PFSK-1 (cell line): ENCODE measurements around the gene BCO1. TPM values are rescaled to one million over a fixed set of nuclear protein-coding genes. Genes with fewer than 3 reads are reported as not detected.

Source experiments
- FOXP2 ChIP-seq: optimal IDR thresholded peaks from 2 replicates; pipeline ENCODE3; 2011; ENCODE audit warnings: borderline replicate concordance, control low read depth, inconsistent platforms; ENCODE audit not compliant: insufficient read depth; ENCODE audit errors: extremely low read length, extremely low read depth
- POLR2AphosphoS5 ChIP-seq: IDR thresholded peaks from 2 replicates; pipeline ENCODE4 v1.6.1; 2012; ENCODE audit warnings: low read depth, mild to moderate bottlenecking, control low read depth, low read length, moderate library complexity
- SIN3A ChIP-seq: IDR thresholded peaks from 2 replicates; pipeline ENCODE4 v1.6.1; 2012; ENCODE audit warnings: mild to moderate bottlenecking, low read length, moderate library complexity, borderline replicate concordance; ENCODE audit not compliant: insufficient read depth
- TAF1 ChIP-seq: IDR thresholded peaks from 2 replicates; pipeline ENCODE4 v1.6.1; 2012; ENCODE audit warnings: low read length, control low read depth, borderline replicate concordance; ENCODE audit not compliant: insufficient read depth
- polyA plus RNA-seq: library from polyadenylated mRNA; unstranded; fragments of >200 nt; gene quantifications from one replicate; pipeline ENCODE4 v1.2.1, GENCODE V29; 2012; ENCODE audit warnings: low read depth, missing spikeins; ENCODE audit not compliant: insufficient read length
- TF ChIP-seq, protein P1 (sequence below), 2 experiments: IDR thresholded peaks; 2 replicates each; pipeline versions ENCODE4 v1.6.1 to v1.8.0; 2011 to 2012; ENCODE audit warnings: low read depth in 2 of 2, low read length in 2 of 2, control low read depth in 1 of 2, inconsistent platforms in 1 of 2, mild to moderate bottlenecking in 1 of 2, moderate library complexity in 1 of 2; ENCODE audit not compliant: insufficient read depth in 1 of 2

BCO1 gene, protein sequence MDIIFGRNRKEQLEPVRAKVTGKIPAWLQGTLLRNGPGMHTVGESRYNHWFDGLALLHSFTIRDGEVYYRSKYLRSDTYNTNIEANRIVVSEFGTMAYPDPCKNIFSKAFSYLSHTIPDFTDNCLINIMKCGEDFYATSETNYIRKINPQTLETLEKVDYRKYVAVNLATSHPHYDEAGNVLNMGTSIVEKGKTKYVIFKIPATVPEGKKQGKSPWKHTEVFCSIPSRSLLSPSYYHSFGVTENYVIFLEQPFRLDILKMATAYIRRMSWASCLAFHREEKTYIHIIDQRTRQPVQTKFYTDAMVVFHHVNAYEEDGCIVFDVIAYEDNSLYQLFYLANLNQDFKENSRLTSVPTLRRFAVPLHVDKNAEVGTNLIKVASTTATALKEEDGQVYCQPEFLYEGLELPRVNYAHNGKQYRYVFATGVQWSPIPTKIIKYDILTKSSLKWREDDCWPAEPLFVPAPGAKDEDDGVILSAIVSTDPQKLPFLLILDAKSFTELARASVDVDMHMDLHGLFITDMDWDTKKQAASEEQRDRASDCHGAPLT
- polyA plus RNA-seq, result not detected

DNA sequence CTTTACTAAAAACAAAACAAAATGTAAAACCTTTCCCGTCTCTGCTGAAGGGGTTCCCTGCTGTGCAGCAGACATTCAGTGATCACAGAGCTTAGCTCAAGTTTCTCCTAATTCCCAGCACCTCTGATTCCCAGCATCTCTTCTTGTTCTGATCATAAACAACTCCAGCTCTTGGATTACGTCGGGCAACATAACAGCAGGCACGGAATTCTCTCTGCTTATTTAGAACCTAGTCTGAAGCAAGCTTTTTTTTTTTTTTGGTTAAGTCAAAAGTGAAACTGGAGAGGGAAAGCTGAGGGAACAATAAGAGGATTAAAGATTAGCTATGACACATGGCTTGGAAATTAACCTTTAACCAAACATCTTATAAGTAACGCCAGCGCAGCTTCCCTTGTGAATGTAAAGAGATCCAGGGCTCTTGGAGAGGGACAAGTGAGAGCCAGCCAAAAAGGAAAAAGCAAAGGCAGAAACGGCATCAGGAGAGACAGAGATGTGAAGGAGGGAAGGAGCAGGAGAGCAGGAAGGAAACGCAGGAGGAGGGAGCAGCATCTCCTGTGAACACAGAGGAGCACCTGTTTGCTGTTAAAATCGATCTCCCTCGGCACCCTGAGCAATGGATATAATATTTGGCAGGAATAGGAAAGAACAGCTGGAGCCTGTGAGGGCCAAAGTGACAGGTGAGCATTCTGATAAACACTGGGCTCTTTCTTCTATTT lies at the start of gene BCO1:
Gene BCO1, plus strand, starts transcription at position 394 of the 716 bp plus-strand sequence. Its CDS starts 220 bp downstream, at position 614.
- TF ChIP-seq SIN3A (no peak), POLR2AphosphoS5 (no peak), FOXP2 (no peak), TAF1 (no peak)
- TF ChIP-seq, protein P1, sequence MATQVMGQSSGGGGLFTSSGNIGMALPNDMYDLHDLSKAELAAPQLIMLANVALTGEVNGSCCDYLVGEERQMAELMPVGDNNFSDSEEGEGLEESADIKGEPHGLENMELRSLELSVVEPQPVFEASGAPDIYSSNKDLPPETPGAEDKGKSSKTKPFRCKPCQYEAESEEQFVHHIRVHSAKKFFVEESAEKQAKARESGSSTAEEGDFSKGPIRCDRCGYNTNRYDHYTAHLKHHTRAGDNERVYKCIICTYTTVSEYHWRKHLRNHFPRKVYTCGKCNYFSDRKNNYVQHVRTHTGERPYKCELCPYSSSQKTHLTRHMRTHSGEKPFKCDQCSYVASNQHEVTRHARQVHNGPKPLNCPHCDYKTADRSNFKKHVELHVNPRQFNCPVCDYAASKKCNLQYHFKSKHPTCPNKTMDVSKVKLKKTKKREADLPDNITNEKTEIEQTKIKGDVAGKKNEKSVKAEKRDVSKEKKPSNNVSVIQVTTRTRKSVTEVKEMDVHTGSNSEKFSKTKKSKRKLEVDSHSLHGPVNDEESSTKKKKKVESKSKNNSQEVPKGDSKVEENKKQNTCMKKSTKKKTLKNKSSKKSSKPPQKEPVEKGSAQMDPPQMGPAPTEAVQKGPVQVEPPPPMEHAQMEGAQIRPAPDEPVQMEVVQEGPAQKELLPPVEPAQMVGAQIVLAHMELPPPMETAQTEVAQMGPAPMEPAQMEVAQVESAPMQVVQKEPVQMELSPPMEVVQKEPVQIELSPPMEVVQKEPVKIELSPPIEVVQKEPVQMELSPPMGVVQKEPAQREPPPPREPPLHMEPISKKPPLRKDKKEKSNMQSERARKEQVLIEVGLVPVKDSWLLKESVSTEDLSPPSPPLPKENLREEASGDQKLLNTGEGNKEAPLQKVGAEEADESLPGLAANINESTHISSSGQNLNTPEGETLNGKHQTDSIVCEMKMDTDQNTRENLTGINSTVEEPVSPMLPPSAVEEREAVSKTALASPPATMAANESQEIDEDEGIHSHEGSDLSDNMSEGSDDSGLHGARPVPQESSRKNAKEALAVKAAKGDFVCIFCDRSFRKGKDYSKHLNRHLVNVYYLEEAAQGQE (IDR thresholded peaks at IDR 0.05; ENCODE audit: insufficient read depth in 1 of 2, low read depth in 2 of 2, low read length in 2 of 2), result no peak

DNA sequence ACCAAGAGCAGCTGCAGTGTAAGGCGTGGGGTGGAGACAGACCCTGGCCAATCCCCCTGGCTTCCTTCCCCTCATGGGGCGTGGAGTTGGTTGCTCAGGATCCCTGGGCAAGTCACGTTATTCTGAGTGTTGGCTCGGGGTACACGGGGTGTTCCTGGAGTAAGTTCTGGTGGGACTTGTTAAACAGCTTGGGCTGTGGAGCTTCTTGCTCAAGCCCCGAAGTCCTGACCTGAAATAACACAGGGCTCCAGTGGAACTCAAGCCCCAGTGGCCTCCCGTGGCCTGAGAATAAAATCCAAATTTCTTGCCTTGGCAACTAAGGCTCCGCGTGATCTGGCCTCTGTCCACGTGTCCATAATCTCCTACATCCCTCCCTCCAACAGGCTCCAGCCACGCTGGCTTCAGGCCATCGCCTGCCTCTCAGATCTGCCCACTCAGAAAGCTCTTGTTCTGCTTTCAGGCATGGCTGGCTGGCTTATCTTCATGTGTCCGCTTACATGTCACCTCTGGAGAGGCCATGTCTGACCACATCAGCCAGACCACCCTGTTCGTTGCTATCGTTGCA lies 49.3 kb upstream of the BCO1 start:
- TF ChIP-seq SIN3A, result no peak

DNA sequence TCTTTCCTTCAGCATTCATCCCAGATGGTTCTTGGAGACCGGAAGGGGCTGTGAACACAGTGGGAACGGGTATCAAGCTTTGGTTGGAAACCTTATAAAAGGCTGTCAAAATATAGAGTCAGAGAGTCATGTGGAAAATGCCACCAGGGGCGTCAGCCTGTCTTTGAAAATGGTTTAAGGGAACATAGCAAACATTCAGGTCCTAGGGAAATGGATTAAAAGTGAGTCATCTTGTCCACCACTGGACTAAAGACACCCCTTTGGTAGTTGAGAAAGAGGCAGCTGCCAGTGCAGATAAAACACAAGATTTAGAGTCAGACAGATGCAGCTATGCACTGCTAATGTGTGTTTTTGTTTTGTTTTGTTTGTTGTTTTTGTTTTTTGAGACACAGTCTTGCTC lies 47.8 kb upstream of the BCO1 start:
- TF ChIP-seq TAF1, result no peak
- TF ChIP-seq POLR2AphosphoS5, result no peak
- TF ChIP-seq, protein P1 (IDR thresholded peaks at IDR 0.05; ENCODE audit: insufficient read depth in 1 of 2, low read depth in 2 of 2, low read length in 2 of 2), result no peak
- TF ChIP-seq FOXP2, result no peak
- no peak for TF ChIP-seq SIN3A

DNA sequence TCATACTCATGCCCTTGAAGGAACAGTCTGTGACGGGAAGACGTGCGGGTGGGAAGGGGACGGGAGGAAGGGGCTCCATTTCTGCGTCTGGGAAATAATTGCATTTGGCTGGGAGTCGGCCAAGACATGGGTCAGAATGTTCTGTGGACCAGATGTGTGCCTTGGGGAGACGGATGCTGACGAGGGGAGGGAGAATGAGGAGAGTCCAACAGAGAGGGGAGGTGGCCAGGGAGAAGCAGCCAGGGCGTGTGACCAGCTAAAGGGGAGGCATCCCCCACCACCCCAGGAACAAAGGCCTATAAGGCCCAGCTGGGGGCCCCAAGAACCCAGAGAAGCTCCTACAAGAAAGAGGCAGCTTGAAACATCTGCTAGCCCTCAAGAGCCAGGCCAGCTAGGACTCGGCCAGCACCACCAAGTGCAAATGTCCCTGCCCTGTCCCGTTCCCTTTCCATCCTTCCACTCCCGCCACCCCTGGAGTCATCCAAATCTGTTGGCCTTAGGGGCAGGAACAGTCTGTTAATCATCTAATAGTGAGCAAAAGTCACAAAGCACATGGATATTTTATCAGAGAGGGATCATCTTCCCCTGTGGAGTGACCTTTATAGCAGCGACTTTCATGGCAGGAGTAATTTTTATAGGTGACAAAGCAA lies 42.5 kb upstream of the BCO1 start:
- TF ChIP-seq POLR2AphosphoS5, result no peak
- no peak for TF ChIP-seq TAF1
- no peak for TF ChIP-seq SIN3A
- TF ChIP-seq, protein P1 (IDR thresholded peaks at IDR 0.05; ENCODE audit: insufficient read depth in 1 of 2, low read depth in 2 of 2, low read length in 2 of 2), result no peak
- TF ChIP-seq FOXP2, result no peak

DNA sequence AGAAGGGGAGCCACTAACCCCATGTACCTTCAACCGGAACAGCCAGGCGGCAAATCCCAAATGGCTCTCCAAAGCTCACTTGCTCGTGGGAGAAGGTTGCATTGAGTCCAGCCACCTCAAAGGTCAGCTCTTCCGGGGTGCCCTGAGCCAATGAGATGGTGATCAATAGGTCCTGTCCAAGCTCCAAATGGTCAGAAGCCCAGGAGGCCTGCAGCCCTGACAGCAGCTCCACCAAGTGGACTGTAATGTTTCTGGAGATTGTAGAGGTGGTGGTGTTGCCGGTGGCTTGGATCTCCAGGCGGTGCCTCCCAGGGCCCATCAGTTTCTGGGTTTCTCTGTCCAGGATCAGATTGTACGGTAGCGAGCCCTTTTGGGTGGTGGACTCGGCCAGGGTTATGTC lies 39.9 kb upstream of the BCO1 start:
- TF ChIP-seq FOXP2, result no peak
- TF ChIP-seq, protein P1 (IDR thresholded peaks at IDR 0.05; ENCODE audit: insufficient read depth in 1 of 2, low read depth in 2 of 2, low read length in 2 of 2), result no peak
- TF ChIP-seq POLR2AphosphoS5, result no peak
- no peak for TF ChIP-seq TAF1
- TF ChIP-seq SIN3A, result no peak
